Measurements from ENCODE around the gene OR2T10.

GRCh38 chr1:248611883-248612414 is 14.4 kb upstream of the OR2T10 start:
- TF ChIP-seq, protein P1, sequence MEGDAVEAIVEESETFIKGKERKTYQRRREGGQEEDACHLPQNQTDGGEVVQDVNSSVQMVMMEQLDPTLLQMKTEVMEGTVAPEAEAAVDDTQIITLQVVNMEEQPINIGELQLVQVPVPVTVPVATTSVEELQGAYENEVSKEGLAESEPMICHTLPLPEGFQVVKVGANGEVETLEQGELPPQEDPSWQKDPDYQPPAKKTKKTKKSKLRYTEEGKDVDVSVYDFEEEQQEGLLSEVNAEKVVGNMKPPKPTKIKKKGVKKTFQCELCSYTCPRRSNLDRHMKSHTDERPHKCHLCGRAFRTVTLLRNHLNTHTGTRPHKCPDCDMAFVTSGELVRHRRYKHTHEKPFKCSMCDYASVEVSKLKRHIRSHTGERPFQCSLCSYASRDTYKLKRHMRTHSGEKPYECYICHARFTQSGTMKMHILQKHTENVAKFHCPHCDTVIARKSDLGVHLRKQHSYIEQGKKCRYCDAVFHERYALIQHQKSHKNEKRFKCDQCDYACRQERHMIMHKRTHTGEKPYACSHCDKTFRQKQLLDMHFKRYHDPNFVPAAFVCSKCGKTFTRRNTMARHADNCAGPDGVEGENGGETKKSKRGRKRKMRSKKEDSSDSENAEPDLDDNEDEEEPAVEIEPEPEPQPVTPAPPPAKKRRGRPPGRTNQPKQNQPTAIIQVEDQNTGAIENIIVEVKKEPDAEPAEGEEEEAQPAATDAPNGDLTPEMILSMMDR (IDR thresholded peaks at IDR 0.05; ENCODE audit: control extremely low read depth in 1 of 3, insufficient read depth in 1 of 3, low read depth in 1 of 3, low read length in 3 of 3): no peak
- no peak for TF ChIP-seq POLR2A (IDR thresholded peaks at IDR 0.05; ENCODE audit: control extremely low read depth in 1 of 2, low read depth in 2 of 2, low read length in 2 of 2)
- TF ChIP-seq TAF1 (IDR thresholded peaks at IDR 0.05; ENCODE audit: low read depth, low read length): no peak
- no peak for TF ChIP-seq MAFK (IDR thresholded peaks at IDR 0.05; ENCODE audit: low read depth, low read length)
- TF ChIP-seq, protein P2, sequence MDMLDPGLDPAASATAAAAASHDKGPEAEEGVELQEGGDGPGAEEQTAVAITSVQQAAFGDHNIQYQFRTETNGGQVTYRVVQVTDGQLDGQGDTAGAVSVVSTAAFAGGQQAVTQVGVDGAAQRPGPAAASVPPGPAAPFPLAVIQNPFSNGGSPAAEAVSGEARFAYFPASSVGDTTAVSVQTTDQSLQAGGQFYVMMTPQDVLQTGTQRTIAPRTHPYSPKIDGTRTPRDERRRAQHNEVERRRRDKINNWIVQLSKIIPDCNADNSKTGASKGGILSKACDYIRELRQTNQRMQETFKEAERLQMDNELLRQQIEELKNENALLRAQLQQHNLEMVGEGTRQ (IDR thresholded peaks at IDR 0.05; ENCODE audit: low read length): no peak

Data from H1 (cell line).